ENCODE data around the gene CISD3.

The CISD3 gene

DNA sequence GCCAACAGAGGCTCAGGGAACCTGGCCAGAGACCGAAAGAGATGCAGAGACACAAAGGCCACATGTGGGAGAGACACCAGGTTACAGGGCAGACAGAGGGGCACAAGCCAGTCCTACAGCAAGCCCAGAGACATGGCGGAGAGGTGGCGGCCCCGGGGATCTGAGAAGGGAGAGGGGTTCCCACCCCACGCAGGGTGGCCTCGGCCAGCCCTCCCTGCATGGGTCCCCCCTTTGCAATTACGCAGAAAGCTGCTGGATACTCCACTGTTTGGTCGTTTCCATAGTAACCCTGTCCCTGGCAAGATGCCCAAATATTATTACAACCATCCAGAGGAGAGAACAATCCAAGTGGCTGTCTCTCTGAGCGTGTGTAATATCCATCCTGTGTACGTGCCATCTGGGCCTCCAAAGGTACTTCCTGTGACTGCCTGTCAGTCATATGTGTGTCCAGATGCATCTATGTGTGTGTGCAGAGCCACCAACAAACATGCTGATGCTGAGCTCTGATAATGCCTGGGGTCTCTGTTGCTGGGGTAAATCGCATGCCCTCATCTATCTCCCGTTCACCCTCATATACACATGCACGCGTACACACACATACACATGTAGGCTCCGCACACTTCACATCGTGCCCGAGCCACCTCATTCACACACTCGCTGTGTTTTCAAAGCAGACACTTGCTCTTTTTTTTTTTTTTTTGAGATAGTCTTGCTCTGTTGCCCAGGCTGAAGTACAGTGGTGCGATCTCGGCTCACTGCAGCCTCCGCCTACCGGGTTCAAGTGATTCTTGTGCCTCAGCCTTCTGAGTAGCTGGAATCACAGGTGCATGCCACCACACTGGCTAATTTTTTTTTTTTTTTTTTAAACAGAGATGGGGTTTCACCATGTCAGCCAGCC lies 12.5 kb downstream of the CISD3 start:
- DNase-seq (ENCODE audit: low read depth in 2 of 2, low spot score in 1 of 2), result no peak

DNA sequence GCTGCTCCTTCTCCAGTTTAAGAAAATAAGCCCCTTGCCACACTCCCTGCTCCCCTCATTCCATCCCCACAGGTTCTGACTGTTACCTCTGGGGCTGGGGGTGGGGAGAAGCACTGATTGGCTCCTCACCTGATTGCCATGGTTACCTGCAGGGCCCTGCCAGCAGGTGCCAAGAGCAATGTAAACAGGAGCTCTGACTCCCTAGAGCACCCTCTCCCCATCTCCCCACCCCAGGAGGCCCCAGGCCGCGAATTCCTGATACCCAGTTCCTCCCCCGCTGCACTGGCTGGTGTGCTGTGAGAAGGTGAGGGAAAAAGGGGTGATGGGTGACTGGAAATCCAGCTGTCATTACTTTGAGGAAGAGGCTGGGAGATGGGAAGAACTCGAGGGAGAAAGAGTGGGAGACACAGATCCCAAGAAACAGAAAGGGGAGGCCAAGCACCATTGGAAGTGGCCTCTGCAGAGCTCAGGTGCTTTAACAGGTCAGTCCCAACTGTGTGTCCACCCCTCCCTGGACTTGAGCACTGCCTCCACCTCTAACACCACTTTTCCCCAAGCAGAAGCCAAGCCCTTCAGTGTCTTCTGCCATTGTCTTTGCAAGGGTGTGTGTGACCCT lies 13.5 kb downstream of the CISD3 start:
- DNase-seq (ENCODE audit: low read depth in 2 of 2, low spot score in 1 of 2), result no peak

DNA sequence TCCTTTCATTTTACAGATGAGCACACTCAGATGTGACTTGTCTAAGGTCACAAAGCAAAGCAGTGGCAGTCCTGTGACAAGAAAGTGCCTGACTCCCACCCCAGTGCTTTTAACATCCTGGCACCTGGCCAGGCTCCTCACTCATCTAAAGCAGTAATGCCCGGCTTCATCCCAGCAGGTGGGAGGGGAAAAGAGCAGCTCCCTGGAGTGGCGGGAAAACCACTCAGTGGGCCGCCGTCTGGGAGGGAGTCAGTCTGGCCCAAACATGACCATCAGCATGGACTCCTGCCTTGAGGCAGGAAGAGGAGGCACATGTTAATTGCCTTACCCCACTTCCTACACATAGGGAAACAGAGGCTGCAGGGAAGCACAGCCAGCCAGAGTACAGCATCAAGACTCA lies 15.4 kb downstream of the CISD3 start:
- DNase-seq (ENCODE audit: low read depth in 2 of 2, low spot score in 1 of 2), result no peak

DNA sequence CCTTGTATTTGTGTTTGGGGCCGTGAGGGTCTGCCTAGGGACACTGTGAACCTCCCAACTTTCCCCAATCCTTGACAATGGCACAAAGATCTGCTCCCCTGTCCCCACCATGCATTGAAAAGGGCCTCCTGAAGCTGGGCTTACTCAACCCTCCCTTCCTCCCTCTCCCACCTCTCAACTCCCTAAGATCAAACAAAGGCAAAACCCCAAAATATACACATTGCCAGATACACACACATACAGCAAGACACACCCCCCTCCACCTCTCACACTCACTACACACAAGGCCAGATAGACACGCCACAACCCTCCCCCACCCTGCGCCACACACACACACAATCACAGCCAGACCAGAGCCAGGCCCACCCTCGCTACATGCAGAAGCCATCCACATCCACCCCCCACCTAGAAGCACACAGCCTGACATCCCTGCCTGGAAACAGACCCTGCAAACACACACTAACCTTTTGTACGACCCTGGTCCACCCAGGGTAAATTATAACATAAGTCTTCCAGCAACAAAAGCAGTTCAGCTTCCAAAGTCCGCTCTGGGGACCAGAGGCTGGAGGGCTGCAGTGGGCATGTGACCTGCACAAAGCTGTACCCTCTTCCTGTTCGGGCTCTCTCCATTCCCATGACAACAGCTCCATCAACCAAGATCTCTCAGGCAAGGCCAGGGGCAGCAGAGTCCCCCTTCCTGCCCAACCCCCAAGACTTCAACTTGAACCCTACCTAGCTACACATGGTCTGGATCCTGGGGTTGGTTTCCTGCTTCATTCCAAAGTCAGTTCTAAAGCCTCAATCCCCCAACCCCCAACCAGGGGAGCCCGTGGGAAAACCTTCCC lies 16.1 kb downstream of the CISD3 start:
- no peak for DNase-seq (ENCODE audit: low read depth in 2 of 2, low spot score in 1 of 2)

DNA sequence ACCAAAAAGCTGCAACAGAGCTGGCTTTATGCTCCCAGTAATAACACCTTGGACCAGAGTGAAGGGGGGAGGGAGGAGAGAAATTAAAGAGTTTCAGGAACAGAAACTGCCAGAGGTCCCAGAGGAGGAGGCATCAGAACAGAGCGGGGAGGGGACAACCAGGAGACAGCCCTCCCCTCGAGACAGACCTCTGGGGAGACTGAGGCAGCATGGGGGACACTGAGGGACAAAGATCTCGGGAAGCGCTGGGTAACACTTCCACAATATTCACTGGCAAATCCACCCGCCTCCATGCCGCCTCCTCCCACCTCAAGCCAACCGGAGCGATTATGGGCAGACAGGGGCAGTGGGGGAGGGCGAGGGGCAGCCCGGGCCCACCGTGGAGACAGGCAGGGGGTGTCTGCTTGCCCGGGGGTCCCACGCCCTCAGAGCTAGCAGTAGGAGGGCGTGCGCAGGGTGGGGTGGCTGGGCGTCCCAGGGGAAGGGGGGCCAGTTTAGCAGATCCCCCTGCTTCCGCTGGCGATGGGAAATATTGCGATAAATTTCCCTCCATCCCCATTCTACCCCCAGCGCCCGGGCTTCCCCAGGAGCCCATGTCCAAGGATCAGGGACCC lies 16.8 kb downstream of the CISD3 start:
- no peak for DNase-seq (ENCODE audit: low read depth in 2 of 2, low spot score in 1 of 2)

DNA sequence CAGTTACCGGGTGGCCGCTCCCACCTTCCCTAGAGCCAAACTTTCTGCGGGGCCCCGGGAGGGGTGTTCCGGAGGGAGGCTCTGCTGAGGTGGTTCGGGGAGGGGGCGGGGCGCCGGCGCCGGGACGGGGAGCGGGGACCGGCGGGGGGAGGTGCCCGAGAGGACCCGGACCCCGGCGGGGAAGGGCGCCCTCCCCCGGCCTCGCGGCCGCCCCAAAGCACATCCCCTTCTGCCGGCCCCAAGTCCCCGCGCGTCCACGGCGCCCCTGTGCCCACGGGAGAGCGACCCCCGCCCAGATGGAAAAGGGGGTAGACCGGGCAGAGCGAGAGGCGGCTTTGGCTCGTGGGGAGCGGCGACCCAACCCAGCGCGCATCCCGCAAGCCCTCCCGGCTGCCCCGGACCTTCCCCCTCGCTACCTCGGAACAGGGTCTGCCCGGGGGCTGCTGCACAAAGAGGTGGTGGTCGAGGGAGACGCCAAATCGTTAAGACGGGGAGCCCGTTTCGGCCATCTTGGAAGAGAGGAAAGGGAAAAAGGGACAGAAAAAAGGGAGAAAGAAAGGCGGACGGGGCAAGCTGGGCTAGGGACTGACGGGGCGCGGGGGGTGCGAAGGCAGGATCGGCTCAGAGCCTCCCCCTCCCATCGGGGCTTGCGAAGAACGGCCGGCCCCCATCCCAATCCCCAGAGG lies 17.5 kb downstream of the CISD3 start:
- DNase-seq (ENCODE audit: low read depth in 2 of 2, low spot score in 1 of 2), result no peak

DNA sequence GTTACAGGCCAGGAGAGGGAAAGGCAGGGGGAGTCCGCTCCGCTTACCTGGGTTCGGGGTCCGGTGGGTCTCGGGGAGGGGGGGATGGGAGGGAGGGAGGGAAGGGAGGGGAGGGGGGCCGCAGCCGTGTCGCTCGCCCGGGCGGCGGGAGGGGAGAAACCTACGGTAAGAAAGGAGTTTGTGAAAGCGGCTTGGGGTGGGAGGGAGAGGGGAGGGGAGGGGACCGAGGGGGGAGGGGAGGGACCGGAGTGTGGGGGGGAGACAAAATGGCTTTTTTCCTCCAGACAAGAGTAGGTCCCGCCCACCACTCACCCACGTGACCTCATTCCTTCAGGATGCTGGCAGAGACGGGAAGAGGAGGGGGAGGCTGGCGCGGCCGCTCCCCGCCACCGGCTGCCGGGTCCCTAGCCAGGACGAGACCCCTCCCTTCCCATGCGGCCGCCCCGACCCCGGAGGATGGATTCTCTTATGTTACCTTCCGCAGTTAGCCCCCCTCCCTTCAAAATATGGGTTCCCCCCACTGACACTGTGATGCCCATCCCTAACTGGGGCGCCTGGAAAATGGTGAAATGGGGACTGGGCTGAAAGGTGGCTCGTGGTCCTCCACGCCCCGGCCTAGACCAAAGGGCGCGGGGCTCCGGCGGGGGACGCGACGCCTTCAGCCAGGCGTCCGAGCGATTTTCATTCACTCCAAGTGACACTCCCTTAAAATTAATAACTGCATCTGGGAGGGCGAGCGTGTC lies 18.2 kb downstream of the CISD3 start, which contains the start of gene PCGF2:
Gene PCGF2 (minus strand): TSS at position 188 of the 743 bp plus-strand sequence. CDS start 7,934 bp downstream, outside the sequence.
- DNase-seq (ENCODE audit: low read depth in 2 of 2, low spot score in 1 of 2), result no peak

DNA sequence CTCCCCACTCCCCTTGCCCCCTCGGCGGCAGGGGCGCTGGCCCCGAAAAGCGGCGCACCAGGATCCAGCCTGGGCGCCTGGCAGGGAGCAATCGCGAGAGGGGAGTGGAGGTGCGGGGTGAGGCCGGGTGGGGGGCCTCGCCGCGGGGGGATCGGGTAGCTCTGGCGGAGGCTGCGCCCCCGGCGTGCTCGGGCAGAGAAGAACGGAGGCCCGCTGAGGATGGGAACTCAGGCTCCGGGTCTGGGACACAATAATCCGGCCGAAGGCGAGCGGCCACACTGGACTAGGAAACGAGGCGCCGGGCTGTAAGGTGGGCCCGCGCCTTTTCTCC lies 18.7 kb downstream of the CISD3 start:
- DNase-seq (ENCODE audit: low read depth in 2 of 2, low spot score in 1 of 2), result no peak

DNA sequence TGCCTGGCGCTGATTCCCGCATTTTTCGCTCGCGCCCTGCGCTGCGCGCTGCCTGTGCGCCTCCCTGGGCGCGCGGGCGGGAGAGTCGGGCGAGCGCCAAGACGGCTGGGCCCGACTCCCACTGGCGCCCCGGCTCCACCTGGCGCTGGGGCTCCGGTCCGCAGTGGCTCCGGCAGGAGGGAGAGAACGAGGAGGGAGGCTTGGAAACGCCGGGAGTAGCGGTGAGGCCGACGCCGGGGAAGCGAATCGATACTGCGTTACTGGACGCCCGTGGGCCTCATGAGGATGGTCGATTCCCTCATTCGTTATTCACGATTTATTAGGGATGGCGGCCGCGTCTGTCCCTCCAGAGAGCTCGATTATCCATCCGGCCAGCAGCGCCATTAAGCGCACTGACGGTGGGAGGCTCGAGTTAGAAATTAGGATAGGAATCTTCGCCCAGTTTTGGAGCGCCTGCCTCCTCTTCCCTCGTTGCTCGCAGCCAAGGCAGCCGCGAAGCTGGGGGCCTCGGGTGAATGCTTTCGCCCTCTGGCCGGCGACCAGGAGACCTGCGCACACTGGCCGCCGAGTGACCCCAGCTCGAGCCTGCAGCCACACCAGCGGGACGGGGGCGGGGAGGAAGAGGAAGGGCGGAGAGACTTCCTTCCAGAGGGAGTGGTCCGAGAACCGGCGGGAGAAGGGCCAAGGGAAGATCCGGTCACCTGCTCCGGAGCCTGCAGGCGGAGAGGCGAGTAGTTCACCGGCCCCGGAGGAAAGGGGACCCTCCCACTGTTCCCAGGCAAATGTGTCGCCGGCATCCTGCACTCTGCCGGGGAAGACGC lies 19.3 kb downstream of the CISD3 start:
- no peak for DNase-seq (ENCODE audit: low read depth in 2 of 2, low spot score in 1 of 2)

DNA sequence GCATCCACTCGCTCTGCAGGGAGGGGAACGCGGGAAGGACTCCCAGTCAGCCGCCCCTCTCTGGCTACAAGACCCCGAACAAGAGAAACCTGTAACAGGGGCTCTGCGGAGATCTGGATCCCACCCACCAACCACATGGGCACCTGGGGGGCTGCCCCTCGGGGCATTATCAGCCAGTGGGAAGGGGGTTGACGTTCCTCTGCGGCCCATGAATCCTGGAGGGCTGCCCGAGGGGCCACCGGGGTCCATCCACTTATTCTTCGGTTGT lies 19.8 kb downstream of the CISD3 start:
- no peak for DNase-seq (ENCODE audit: low read depth in 2 of 2, low spot score in 1 of 2)

DNA sequence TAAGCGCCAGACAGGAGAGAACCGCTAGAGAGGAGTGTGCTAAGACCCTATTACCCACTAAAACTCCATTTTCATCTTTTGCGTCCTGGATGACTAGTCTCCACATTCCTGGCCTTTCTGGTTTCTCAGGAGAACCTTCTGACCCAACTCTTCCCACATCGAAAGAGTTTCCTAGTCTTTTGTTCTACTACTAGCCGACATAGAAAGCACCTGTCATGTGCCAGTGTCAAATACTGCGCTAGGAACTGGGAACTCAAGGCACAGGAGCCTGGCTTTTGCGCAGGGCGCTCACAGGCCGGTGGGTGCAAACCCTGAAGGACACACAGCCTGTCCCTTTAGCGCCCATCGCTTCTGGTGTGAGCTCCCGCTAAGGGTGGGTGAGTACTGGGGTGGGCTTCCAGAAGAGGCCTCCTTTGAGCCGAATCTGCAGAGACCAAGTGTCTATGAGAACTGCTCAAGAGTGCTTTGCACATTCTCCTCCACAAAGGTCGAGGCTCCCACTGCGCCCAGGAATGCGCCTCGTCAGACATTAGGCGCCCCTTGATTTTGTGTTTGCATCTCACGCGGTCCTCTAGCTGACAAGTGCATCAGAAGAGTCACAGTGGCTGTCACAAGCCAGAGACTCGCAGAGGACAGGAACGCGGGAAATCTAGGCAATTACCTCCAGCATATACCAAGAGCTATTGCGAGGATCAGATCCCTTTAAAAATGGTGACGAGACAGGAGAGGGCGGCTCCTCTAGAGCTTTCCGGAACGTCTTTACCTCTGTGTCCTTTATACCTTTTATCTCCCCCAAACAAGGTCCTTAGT lies 20.4 kb downstream of the CISD3 start:
- no peak for DNase-seq (ENCODE audit: low read depth in 2 of 2, low spot score in 1 of 2)

DNA sequence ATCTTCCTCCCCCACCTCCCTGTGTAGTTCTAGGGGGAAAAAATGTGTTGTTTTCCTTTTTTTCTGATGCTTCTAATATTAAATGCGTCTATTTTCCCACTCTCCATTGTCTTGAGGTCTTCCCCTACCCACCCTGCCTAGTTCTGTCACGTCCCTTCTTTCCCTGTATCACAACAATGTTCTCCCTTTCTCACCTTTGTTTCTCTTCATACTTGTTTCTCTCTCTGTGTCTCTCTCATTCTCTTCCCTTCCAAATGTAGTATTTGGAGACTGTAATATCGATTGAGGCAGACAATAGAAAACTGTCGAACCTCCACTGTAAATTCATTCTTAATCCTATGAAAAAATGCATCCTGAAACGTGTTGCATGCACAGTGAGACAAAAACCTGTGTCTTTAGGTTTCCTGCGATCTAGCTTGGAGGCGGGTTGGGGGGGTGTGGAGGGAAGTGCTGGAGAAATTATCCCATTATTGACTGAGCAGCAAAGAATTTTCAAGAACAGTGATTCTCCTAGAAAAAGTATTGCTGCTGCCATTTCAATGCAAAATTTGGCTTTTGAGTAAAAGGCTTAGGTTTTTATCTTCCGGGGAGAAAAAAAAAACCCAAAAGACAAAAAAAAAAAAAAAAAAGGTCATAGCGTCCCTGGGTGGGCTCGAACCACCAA lies 21.1 kb downstream of the CISD3 start:
- no peak for DNase-seq (ENCODE audit: low read depth in 2 of 2, low spot score in 1 of 2)

DNA sequence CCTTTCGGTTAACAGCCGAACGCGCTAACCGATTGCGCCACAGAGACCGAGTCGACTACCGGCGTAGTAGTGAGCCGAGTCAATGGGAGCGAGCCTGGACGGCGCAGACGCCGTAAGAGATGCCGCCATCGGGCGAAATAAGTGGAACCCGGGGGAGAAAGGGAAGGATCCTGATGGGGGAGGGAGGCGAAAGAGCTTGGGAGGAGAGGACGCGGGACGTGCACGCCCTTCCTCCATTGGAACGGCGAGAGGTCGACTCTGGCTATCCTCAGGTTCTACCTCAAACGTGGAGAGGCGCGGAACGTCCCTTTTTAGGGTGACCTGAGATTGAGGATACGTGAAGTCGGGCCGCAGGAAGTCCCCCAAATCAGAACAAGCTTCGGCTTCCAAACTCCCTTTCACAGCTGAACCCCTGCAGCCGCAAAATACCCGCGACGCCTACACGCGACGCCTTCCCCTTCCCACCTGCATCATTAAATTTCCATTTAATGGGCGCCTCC lies 21.7 kb downstream of the CISD3 start:
- DNase-seq (ENCODE audit: low read depth in 2 of 2, low spot score in 1 of 2), result peak; percentile 40 to 70

DNA sequence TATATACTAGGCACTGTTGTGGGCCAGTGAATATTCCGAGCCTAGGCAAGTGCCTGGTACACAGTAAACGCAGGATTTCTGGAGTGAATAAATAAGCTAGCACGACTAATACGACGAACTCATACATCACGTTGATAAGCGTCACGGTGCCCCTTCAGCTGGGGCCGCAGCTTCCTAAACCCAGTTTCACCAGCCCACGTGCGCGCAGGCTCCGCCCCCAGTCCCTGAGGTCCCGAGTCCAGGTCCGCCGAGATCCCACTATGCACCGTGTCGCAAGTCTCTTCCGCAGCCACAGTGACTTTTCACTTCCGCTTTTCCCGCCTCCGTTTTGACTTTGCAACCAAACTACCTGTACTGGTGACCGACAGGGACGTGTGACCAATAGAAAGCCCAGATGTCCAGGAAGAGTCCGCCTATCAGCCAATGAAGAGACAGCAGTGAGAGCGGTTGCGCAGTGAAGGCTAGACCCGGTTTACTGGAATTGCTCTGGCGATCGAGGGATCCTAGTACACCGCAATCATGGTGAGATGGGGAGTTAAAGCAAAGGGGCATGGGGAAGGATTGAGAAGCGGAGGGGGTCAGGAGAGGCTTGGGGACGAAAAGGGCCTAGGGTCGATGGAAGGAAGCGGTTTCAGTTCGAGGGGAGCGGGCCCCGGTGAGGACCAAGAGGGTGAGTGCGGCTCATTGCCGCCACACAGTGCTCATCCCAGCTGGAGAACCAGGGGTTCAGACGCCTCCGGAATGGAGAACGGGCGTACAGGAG lies 22.3 kb downstream of the CISD3 start, which contains the start of gene PSMB3:
Gene PSMB3 (plus strand): TSS at position 434 of the 763 bp plus-strand sequence. CDS start 86 bp downstream, at position 520.
- peak; percentile 90 to 95 for DNase-seq (ENCODE audit: low read depth in 2 of 2, low spot score in 1 of 2)

DNA sequence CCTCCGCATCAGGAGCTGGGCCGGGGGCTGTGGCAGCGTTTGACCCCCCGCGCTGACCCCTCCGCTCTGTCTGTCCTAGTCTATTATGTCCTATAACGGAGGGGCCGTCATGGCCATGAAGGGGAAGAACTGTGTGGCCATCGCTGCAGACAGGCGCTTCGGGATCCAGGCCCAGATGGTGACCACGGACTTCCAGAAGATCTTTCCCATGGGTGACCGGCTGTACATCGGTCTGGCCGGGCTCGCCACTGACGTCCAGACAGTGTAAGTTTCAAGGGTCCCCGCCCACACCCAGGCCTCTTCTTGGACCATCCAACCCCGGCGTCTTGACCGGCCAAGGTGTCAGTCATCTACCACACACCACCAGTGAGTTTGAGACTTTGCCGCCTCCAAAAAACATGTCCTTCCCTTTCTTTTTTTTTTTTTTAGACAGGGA lies 22.9 kb downstream of the CISD3 start:
- no peak for DNase-seq (ENCODE audit: low read depth in 2 of 2, low spot score in 1 of 2)

DNA sequence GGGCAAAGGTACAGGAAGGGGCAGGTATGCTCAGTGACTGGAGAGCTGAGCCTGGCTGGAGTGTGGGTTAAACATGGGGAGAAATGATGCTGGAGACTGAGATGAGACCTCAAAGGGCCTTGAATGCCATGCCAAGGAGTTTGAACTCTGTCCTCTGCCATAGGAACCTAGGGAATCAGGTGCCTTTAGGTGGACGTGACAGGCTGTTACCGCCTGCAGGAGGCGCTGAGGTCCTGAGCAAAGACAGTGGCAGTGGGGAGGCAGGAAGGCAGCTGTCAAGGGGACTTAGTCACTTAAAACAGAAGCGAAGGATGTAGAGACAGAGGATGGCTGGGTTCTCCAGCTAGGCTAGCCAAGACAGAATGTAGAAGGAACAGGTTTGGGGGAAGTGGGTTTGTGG lies 31.5 kb downstream of the CISD3 start:
- DNase-seq (ENCODE audit: low read depth in 2 of 2, low spot score in 1 of 2), result no peak

DNA sequence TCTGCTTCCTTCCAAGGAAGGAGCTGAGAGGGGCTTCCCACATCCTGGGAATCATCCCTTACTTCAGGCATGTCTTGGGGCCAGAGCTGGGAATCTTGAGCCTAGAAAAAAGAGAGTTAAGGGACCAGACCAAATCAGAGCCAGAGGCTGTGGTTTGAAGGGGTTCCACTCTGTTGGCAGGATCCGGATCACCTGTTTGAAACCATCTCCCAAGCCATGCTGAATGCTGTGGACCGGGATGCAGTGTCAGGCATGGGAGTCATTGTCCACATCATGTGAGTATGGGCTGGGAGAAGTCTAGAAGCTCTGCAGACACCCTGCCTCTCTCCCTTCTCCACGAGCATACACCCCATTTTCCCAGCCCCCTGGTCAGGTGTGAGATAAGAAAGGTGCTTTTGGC lies 32.1 kb downstream of the CISD3 start:
- no peak for DNase-seq (ENCODE audit: low read depth in 2 of 2, low spot score in 1 of 2)
